HFF-Myc (cell line): ENCODE measurements around the gene LIMCH1.
"Not testable (repeated sequence)": the region's sequence is repeated elsewhere in the genome, so short reads cannot be mapped to it uniquely, and the experiment has no call there.

Source experiments
- DNase-seq: peaks from one replicate; pipeline ENCODE4 v3.0.0-alpha.2; 2011; ENCODE audit warnings: low read depth; ENCODE audit errors: extremely low read depth
- H3K4me3 ChIP-seq: replicated peaks from 2 replicates; pipeline ENCODE4 v1.5.1; 2011; ENCODE audit warnings: low read depth, mild to moderate bottlenecking, control low read depth, low read length
- TF ChIP-seq, protein P1 (sequence below): IDR thresholded peaks from 2 replicates; pipeline ENCODE4 v1.5.1; 2012; ENCODE audit warnings: mild to moderate bottlenecking, low read depth, low read length, control low read depth; ENCODE audit errors: missing control alignments

Gene LIMCH1

DNA sequence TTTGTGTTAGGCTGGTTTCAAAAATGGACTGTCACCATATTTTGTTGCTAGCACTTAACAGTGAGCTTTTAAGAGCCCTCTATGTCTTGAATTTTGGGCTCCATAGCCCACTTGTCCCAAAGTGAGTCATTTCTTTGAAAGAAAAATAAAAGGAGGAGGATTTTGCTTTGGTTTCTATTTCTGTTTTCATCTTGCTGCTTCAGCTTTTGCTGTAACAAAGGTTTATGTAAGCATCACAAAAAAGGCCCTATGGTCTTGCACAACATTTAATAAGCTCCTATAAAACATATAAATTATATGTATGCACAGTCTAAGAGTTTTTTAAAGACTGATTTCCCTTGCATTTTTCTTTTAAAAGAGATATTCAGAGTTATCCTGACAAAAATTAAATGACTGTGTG is 105.4 kb downstream of the LIMCH1 start:
- TF ChIP-seq, protein P1, sequence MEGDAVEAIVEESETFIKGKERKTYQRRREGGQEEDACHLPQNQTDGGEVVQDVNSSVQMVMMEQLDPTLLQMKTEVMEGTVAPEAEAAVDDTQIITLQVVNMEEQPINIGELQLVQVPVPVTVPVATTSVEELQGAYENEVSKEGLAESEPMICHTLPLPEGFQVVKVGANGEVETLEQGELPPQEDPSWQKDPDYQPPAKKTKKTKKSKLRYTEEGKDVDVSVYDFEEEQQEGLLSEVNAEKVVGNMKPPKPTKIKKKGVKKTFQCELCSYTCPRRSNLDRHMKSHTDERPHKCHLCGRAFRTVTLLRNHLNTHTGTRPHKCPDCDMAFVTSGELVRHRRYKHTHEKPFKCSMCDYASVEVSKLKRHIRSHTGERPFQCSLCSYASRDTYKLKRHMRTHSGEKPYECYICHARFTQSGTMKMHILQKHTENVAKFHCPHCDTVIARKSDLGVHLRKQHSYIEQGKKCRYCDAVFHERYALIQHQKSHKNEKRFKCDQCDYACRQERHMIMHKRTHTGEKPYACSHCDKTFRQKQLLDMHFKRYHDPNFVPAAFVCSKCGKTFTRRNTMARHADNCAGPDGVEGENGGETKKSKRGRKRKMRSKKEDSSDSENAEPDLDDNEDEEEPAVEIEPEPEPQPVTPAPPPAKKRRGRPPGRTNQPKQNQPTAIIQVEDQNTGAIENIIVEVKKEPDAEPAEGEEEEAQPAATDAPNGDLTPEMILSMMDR = no peak
- no peak overlapping the region for H3K4me3 ChIP-seq
- DNase-seq = no peak

DNA sequence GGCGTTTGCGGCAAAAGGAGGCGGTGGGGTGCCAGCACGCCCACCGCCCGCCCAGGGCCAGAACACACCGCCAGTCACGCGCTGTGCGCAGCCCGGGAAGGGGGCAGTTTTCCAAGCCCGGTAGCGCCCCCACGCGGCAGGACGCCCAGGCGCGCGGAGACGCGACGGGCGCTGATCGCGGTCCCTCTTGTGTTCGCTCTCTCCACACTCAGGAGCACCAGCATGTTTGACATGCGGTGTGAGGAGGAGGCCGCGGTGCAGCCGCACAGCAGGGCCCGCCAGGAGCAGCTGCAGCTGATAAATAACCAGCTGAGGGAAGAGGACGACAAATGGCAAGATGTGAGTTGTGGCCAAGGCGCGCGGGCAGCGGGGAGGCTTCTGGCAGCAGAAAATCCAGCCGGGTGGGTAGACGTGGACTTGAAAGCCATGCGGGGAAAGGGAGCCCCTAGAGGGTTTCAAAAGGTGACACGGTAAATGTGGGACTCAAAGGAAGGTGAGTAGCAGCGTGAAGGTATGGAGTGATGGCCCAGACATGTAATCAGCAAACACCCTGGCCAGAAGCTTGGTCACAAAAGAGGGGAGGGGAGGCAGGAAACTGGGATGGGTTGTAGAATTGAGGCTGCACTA is 106.4 kb downstream of the LIMCH1 start:
- no peak overlapping the region for H3K4me3 ChIP-seq

DNA sequence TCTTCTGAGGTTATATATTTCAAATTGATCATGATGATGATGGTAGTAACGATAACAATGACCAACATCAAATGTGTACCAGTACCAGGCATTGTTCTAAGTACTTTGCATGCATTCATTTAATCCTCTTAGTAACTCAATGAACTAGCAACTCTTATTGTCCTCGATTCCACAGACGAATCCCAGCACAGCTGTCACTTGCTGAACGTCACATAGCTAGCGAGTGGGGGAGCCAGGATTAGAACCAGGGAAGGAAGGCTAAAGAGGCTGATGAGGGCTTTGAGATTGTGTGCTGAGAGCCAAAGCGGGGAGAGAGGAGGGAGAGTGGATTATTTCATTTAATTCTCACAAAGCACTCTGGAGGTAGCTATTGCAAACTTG is 106.9 kb downstream of the LIMCH1 start:
- TF ChIP-seq, protein P1 = no peak
- H3K4me3 ChIP-seq = no peak overlapping the region
- no peak for DNase-seq

More for the DNA sequence above, 106.4 kb downstream of the LIMCH1 start:
- DNase-seq = peak; percentile 7
- TF ChIP-seq, protein P1 = peak; percentile 84

DNA sequence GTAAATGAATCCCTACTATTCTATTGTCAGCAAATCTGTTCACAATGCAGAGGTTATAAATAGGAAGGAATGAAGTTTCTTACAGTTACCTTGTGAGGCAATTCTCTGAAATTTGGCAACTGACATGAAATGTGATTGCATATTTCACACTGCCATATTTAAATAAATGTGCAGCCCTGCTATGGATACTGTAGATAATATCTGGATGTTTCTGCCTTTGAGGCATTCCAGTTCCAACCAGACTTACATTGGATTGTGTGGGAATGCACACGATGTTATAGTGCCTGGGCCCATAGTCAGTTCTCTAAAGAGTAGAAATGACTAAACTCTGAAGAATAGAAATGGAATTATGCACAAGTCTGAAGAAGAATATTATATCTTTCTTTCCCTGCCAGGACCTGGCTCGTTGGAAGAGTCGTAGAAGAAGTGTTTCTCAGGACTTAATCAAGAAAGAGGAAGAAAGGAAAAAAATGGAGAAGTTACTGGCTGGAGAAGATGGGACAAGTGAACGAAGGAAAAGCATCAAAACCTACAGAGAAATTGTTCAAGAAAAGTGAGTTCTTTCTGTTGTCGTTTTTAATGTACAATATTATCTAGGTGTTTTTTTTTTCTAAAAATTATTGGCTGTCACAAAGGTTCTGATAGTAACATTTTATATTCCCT is 107.9 kb downstream of the LIMCH1 start:
- TF ChIP-seq, protein P1 = no peak
- H3K4me3 ChIP-seq = no peak overlapping the region
- DNase-seq = no peak

DNA sequence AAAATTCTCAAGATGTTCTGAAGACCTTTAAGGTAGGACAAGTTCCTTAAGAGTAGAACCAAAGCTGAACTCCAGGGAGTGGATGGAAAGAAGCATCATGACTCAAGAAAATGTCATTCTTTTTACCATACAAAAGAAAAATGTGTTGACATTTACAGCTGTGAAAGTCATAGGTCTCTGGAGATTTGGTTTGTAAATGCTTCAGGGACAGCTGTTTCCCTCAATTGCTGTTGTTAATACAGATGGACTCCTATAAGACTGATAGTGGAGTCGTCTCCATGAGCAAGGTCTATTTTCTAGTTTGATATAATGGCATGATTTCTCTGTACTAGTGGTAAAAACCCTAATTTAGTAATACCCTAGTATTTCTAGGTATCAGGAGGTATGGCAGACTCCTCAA is 108.9 kb downstream of the LIMCH1 start:
- TF ChIP-seq, protein P1 = no peak
- no peak overlapping the region for H3K4me3 ChIP-seq
- no peak for DNase-seq

DNA sequence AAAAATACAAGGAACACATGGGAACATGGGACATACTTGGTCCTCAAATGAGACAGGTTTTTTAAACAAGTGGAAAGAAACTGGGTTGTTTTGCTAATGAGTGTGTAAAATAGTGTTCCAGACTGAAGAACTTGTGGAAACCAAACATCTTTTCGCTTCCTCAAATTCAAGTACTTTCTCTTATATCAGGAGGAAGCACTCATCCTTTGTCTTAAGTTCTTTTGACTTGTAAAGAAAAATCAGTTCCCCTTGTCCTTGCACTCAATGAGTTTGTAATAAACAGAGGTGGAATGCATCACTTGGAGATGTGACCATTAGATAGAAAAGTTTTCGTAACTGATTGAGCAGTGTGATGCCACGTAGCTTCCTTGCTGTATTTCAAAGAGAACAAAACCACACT is 109.4 kb downstream of the LIMCH1 start:
- TF ChIP-seq, protein P1 = no peak
- no peak overlapping the region for H3K4me3 ChIP-seq
- DNase-seq = no peak

DNA sequence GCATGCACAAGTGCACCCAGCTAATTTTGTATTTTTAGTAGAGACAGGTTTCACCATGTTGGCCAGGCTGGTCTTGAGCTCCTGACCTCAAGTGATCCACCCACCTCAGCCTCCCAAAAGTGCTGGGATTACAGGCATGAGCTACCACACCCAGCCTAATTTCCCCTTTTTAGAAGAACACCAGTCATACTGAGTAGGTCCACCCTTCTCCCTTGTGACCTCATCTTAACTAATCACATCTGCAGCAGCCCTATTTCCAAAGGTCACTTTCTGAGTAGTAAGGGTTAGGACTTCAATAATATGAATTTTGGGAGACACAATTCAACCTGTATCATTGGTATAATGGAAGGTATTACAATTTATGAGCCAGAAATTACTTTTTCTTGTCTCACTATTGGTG is 113.2 kb downstream of the LIMCH1 start:
- H3K4me3 ChIP-seq, DNase-seq: not testable (repeated sequence)
